Uterus (tissue), 4 donors: Measurements from ENCODE around the gene OLIG1. TPM values are rescaled to one million over a fixed set of nuclear protein-coding genes. Genes with fewer than 3 reads are reported as not detected.

Experiments used
- DNase-seq, 2 donors: peaks; one replicate each; pipeline ENCODE4 v3.0.0-alpha.2; 2019 to 2020
- H3K27ac ChIP-seq, 2 donors: fragments of 200-600 bp; sonication (generic); 1 replicate in 1 of 2; 2 replicates in 1 of 2; pipeline ENCODE4 v1.5.1; 2016 to 2018
- H3K27me3 ChIP-seq, 2 donors: fragments of 200-600 bp; sonication (generic); one replicate each; pipeline ENCODE4 v1.5.1; 2018 to 2019; ENCODE audit warnings: control low read depth in 1 of 2
- H3K36me3 ChIP-seq, 2 donors: fragments of 200-600 bp; sonication (generic); one replicate each; pipeline ENCODE4 v1.5.1; 2019; ENCODE audit warnings: control low read depth in 1 of 2
- H3K4me1 ChIP-seq, 2 donors: fragments of 200-600 bp; sonication (generic); one replicate each; pipeline ENCODE4 v1.5.1; 2018 to 2019; ENCODE audit warnings: control low read depth in 1 of 2
- H3K4me3 ChIP-seq, 2 donors: fragments of 200-600 bp; sonication (generic); 1 replicate in 1 of 2; 2 replicates in 1 of 2; pipeline ENCODE4 v1.5.1; 2018 to 2019; ENCODE audit warnings: mild to moderate bottlenecking in 1 of 2
- H3K9me3 ChIP-seq, 2 donors: fragments of 200-600 bp; sonication (generic); one replicate each; pipeline ENCODE4 v1.5.1; 2019; ENCODE audit warnings: control low read depth in 1 of 2
- CTCF ChIP-seq, 4 experiments: fragments of 200-600 bp in 2 of 4; fragments of 450-650 bp in 2 of 4; sonication (generic) in 2 of 4; IDR thresholded peaks; one replicate each; pipeline ENCODE4 v1.5.1; 2016 to 2019; ENCODE audit warnings: antibody characterized with exemption in 4 of 4, mild to moderate bottlenecking in 2 of 4, moderate library complexity in 1 of 4
- POLR2A ChIP-seq, 2 donors: fragments of 450-650 bp; IDR thresholded peaks; one replicate each; pipeline ENCODE4 v1.6.1; 2016; ENCODE audit warnings: antibody characterized with exemption in 2 of 2, mild to moderate bottlenecking in 1 of 2, moderate library complexity in 1 of 2
- intact Hi-C: fragments of 100-400 bp; cut with DNase I; formaldehyde crosslinking; loops from one replicate; pipeline ENCODE4 v1.15.1; 2023; ENCODE audit warnings: low total_unique reads
- total RNA-seq, 4 donors: library from RNA; depleted of rRNA in 3 of 4; stranded (reverse); fragments of >200 nt in 3 of 4; gene quantifications; one replicate each; pipeline versions ENCODE4 v1.1.0 to v1.2.4, GENCODE V29; 2014 to 2023
- donor health status: DM: yes; HTN: yes; CAD: no.

OLIG1 gene
- total RNA-seq, 4 donors from 2014 or later, result not detected

GRCh38 chr21:33028287-33028670 is 41.7 kb upstream of the OLIG1 start:
- DNase-seq, result no peak
- Histone ChIP-seq H3K4me1 (peaks cover 0 to 21% of the 10 kb centered on the region in 2 donors), H3K9me3 (no peaks in the 10 kb centered on the region), H3K4me3 (no peak overlapping the region), H3K36me3 (no peaks in the 10 kb centered on the region), H3K27ac (no peak overlapping the region), H3K27me3 (peaks cover 0 to 79% of the 10 kb centered on the region in 2 donors)
- no peak for TF ChIP-seq CTCF (IDR thresholded peaks at IDR 0.05)
- no peak for TF ChIP-seq POLR2A (IDR thresholded peaks at IDR 0.05)
- intact Hi-C loops, result no loop called here

- no peak overlapping the region for H3K27ac ChIP-seq
- peaks cover 0 to 15% of the 10 kb centered on the region in 2 donors for H3K4me1 ChIP-seq
- H3K36me3 ChIP-seq, result no peaks in the 10 kb centered on the region
- peaks cover 0 to 75% of the 10 kb centered on the region in 2 donors for H3K27me3 ChIP-seq
- intact Hi-C loops, result no loop called here
- H3K9me3 ChIP-seq, result no peaks in the 10 kb centered on the region
- no peak overlapping the region for H3K4me3 ChIP-seq
- TF ChIP-seq CTCF (IDR thresholded peaks at IDR 0.05) (no peak), POLR2A (IDR thresholded peaks at IDR 0.05) (no peak)
- DNase-seq, result no peak
Measured at GRCh38 chr21:33028773-33029384, 41.1 kb upstream of the OLIG1 start.

GRCh38 chr21:33029385-33029921 is 40.5 kb upstream of the OLIG1 start:
- no peak overlapping the region for H3K4me3 ChIP-seq
- peaks cover 0 to 75% of the 10 kb centered on the region in 2 donors for H3K27me3 ChIP-seq
- no peaks in the 10 kb centered on the region for H3K9me3 ChIP-seq
- intact Hi-C loops, result no loop called here
- no peak for DNase-seq
- TF ChIP-seq POLR2A (IDR thresholded peaks at IDR 0.05) (no peak), CTCF (IDR thresholded peaks at IDR 0.05) (no peak)
- H3K4me1 ChIP-seq, result peaks cover 0 to 14% of the 10 kb centered on the region in 2 donors
- no peaks in the 10 kb centered on the region for H3K36me3 ChIP-seq
- H3K27ac ChIP-seq, result no peak overlapping the region

GRCh38 chr21:33029975-33030461 is 39.9 kb upstream of the OLIG1 start:
- intact Hi-C loops, result no loop called here
- Histone ChIP-seq H3K4me1 (peaks cover 0 to 12% of the 10 kb centered on the region in 2 donors), H3K36me3 (no peaks in the 10 kb centered on the region), H3K9me3 (no peaks in the 10 kb centered on the region), H3K4me3 (no peak overlapping the region), H3K27me3 (peaks cover 0 to 70% of the 10 kb centered on the region in 2 donors), H3K27ac (no peak overlapping the region)
- no peak for DNase-seq
- no peak for TF ChIP-seq POLR2A (IDR thresholded peaks at IDR 0.05)
- no peak for TF ChIP-seq CTCF (IDR thresholded peaks at IDR 0.05)

- no peak for DNase-seq
- Histone ChIP-seq H3K9me3 (no peaks in the 10 kb centered on the region), H3K27ac (no peak overlapping the region), H3K4me1 (peaks cover 0 to 6% of the 10 kb centered on the region in 2 donors), H3K36me3 (no peaks in the 10 kb centered on the region), H3K4me3 (no peak overlapping the region), H3K27me3 (peaks cover 0 to 64% of the 10 kb centered on the region in 2 donors)
- TF ChIP-seq POLR2A (IDR thresholded peaks at IDR 0.05) (no peak), CTCF (IDR thresholded peaks at IDR 0.05) (no peak)
- intact Hi-C loops, result no loop called here
Measured at GRCh38 chr21:33030633-33031032, 39.3 kb upstream of the OLIG1 start.
